Loucy (cell line): ENCODE measurements around the gene RBMS3.

ENCODE experiments used
- H2AFZ ChIP-seq: fragments of 200-600 bp; sonication (generic); 2 replicates; pipeline ENCODE4 v1.6.0; 2016; ENCODE audit warnings: antibody characterized with exemption, mild to moderate bottlenecking, low read length, moderate library complexity
- H3F3A ChIP-seq: fragments of 200-600 bp; 2 replicates; pipeline ENCODE4 v1.6.0; 2016; ENCODE audit warnings: antibody characterized with exemption, low read depth, mild to moderate bottlenecking
- H3K27me3 ChIP-seq: fragments of 200-600 bp; sonication (generic); 2 replicates; pipeline ENCODE4 v1.6.1; 2014; ENCODE audit warnings: low read length, mild to moderate bottlenecking; ENCODE audit not compliant: insufficient read depth, poor library complexity, severe bottlenecking
- H3K36me3 ChIP-seq: fragments of 200-600 bp; sonication (generic); 2 replicates; pipeline ENCODE4 v1.6.1; 2016; ENCODE audit warnings: low read length; ENCODE audit not compliant: insufficient read depth
- H3K4me1 ChIP-seq: fragments of 200-600 bp; sonication (generic); 2 replicates; pipeline ENCODE4 v1.5.1; 2014; ENCODE audit warnings: low read length, mild to moderate bottlenecking; ENCODE audit not compliant: insufficient read depth, poor library complexity, severe bottlenecking
- H3K4me2 ChIP-seq: fragments of 200-600 bp; sonication (generic); 2 replicates; pipeline ENCODE4 v1.6.0; 2014; ENCODE audit warnings: antibody characterized with exemption, low read length, low read depth, mild to moderate bottlenecking; ENCODE audit not compliant: poor library complexity, severe bottlenecking
- H3K4me3 ChIP-seq: fragments of 200-600 bp; sonication (generic); 2 replicates; pipeline ENCODE4 v1.5.1; 2014; ENCODE audit warnings: low read length, mild to moderate bottlenecking, mixed read lengths; ENCODE audit not compliant: poor library complexity, severe bottlenecking
- H3K79me2 ChIP-seq: fragments of 200-600 bp; sonication (generic); 2 replicates; pipeline ENCODE4 v1.6.1; 2014; ENCODE audit warnings: low read length; ENCODE audit not compliant: insufficient read depth
- H3K9ac ChIP-seq: fragments of 200-600 bp; sonication (generic); 2 replicates; pipeline ENCODE4 v1.6.0; 2014; ENCODE audit warnings: mild to moderate bottlenecking, low read depth, low read length, moderate library complexity; ENCODE audit not compliant: poor library complexity, severe bottlenecking
- H3K9me2 ChIP-seq: fragments of 200-600 bp; sonication (generic); replicated peaks from 2 replicates; pipeline ENCODE4 v1.6.1; 2016; ENCODE audit warnings: low read depth, low read length, mixed read lengths
- H3K9me3 ChIP-seq: fragments of 200-600 bp; sonication (generic); 2 replicates; pipeline ENCODE4 v1.6.1; 2014; ENCODE audit warnings: mild to moderate bottlenecking, antibody characterized with exemption, low read length, low read depth; ENCODE audit not compliant: insufficient read depth
- H4K20me1 ChIP-seq: fragments of 200-600 bp; sonication (generic); 2 replicates; pipeline ENCODE4 v1.6.0; 2014; ENCODE audit warnings: antibody characterized with exemption, low read length, mild to moderate bottlenecking; ENCODE audit not compliant: insufficient read depth, poor library complexity, severe bottlenecking
- CTCF ChIP-seq: fragments of 200-600 bp; sonication (generic); conservative IDR thresholded peaks from 2 replicates; pipeline ENCODE4 v1.5.1; 2014; ENCODE audit warnings: mild to moderate bottlenecking, antibody characterized with exemption, low read length
- EZH2phosphoT487 ChIP-seq: fragments of 200-600 bp; IDR thresholded peaks from 2 replicates; pipeline ENCODE4 v1.6.1; 2018; ENCODE audit warnings: antibody characterized with exemption, mild to moderate bottlenecking, moderate library complexity, borderline replicate concordance

The RBMS3 gene

GRCh38 chr3:29583861-29584260 lies 303.0 kb downstream of the RBMS3 start:
- Histone ChIP-seq H3K27me3 (no peaks in the 10 kb centered on the region), H3K4me2 (no peak overlapping the region), H2AFZ (no peak overlapping the region), H3K4me3 (no peak overlapping the region), H3F3A (no peaks in the 10 kb centered on the region), H3K9ac (no peak overlapping the region), H3K79me2 (no peaks in the 10 kb centered on the region), H3K9me3 (no peaks in the 10 kb centered on the region), H3K36me3 (no peaks in the 10 kb centered on the region), H3K4me1 (no peaks in the 10 kb centered on the region), H4K20me1 (no peaks in the 10 kb centered on the region), H3K9me2 (no peaks in the 10 kb centered on the region)
- TF ChIP-seq EZH2phosphoT487, result no peak
- TF ChIP-seq CTCF, result no peak

DNA sequence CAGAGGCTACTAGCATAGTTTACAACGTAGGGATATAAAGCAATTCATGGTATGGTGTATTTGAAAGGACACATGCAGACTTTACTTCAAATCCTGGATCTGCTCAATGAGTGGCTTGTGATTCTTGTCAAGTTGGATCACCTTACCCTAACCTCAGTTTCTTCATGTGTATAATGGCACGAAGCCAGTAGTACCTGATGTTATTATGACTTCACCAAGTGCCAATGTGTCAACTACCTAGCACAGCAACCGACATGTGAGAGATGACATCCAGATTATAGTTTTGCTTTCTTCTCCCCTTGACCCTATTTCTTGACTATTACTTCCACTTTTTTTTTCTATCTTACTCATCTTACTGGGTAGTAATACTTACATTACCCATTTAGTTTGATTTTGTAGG lies 304.5 kb downstream of the RBMS3 start:
- Histone ChIP-seq H3F3A (no peaks in the 10 kb centered on the region), H4K20me1 (no peaks in the 10 kb centered on the region), H3K9ac (no peak overlapping the region), H3K4me3 (no peak overlapping the region), H3K36me3 (no peaks in the 10 kb centered on the region), H3K9me3 (no peaks in the 10 kb centered on the region), H3K4me1 (no peaks in the 10 kb centered on the region), H3K9me2 (no peaks in the 10 kb centered on the region), H3K79me2 (no peaks in the 10 kb centered on the region), H3K27me3 (no peaks in the 10 kb centered on the region), H3K4me2 (no peak overlapping the region), H2AFZ (no peak overlapping the region)
- TF ChIP-seq EZH2phosphoT487 (no peak), CTCF (no peak)

DNA sequence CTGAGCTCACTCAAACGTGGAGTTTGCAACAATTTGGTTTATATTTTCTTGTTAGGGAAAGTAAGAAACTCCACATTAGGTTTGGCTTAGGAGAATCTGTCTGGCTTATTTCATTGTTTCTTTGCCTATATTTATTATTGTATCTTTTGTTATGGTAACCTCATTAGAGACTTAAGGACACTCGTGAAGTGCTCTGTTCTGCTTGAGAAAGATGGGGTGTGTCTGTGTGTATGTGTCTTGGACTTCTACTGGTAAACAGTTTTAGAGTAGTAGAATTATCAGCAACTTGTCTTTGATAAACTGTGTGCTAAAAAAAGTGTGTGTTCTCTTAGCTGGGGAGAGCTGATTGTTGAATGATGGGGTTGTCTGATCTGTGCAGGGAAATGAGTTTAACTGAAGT lies 306.5 kb downstream of the RBMS3 start:
- no peak overlapping the region for H3K4me2 ChIP-seq
- H3K4me3 ChIP-seq, result no peak overlapping the region
- no peaks in the 10 kb centered on the region for H4K20me1 ChIP-seq
- no peak for TF ChIP-seq CTCF
- no peaks in the 10 kb centered on the region for H3K9me3 ChIP-seq
- no peak overlapping the region for H2AFZ ChIP-seq
- no peaks in the 10 kb centered on the region for H3K4me1 ChIP-seq
- no peaks in the 10 kb centered on the region for H3K9me2 ChIP-seq
- H3K79me2 ChIP-seq, result no peaks in the 10 kb centered on the region
- no peak overlapping the region for H3K9ac ChIP-seq
- H3K36me3 ChIP-seq, result no peaks in the 10 kb centered on the region
- H3F3A ChIP-seq, result no peaks in the 10 kb centered on the region
- H3K27me3 ChIP-seq, result no peaks in the 10 kb centered on the region
